Peyer's patch (tissue), 4 donors: Measurements from ENCODE around the gene REL.

Experiments used
- POLR2A ChIP-seq, 2 donors: fragments of 450-650 bp; IDR thresholded peaks; one replicate each; pipeline ENCODE4 v1.5.1; 2017; ENCODE audit warnings: antibody characterized with exemption in 2 of 2, mild to moderate bottlenecking in 2 of 2, moderate library complexity in 2 of 2
- TF ChIP-seq, protein P1 (sequence below), 6 experiments: fragments of 450-650 bp in 4 of 6; fragments of 200-600 bp in 2 of 6; sonication (generic) in 1 of 6; IDR thresholded peaks; one replicate each; pipeline ENCODE4 v1.5.1; 2017 to 2019; ENCODE audit warnings: antibody characterized with exemption in 6 of 6, mild to moderate bottlenecking in 3 of 6, moderate library complexity in 1 of 6

DNA sequence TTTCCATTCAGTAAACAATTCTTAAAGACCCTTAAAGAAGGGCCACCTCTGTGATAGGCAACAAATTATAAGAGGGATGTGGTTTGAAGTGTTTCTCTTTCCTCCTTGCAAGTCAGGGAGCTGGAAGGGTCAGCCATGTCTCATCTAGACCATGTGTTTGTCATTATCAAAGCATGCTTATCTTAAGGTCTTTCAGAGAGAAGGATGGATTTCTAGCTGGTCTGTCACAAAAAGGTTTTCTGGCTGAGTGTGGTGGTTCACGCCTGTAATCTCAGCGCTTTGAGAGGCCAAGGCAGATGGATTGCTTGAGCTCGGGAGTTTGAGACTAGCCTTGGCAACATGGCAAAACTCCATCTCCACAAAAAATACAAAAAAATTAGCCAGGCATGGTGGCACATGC lies 77.0 kb downstream of the REL start:
- TF ChIP-seq, protein P1, sequence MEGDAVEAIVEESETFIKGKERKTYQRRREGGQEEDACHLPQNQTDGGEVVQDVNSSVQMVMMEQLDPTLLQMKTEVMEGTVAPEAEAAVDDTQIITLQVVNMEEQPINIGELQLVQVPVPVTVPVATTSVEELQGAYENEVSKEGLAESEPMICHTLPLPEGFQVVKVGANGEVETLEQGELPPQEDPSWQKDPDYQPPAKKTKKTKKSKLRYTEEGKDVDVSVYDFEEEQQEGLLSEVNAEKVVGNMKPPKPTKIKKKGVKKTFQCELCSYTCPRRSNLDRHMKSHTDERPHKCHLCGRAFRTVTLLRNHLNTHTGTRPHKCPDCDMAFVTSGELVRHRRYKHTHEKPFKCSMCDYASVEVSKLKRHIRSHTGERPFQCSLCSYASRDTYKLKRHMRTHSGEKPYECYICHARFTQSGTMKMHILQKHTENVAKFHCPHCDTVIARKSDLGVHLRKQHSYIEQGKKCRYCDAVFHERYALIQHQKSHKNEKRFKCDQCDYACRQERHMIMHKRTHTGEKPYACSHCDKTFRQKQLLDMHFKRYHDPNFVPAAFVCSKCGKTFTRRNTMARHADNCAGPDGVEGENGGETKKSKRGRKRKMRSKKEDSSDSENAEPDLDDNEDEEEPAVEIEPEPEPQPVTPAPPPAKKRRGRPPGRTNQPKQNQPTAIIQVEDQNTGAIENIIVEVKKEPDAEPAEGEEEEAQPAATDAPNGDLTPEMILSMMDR (IDR thresholded peaks at IDR 0.05): no peak
- no peak for TF ChIP-seq POLR2A (IDR thresholded peaks at IDR 0.05)
